ENCODE measurements around the gene C10orf53. TPM values are rescaled to one million over a fixed set of nuclear protein-coding genes. Genes with fewer than 3 reads are reported as not detected.

C10orf53 gene
- polyA plus RNA-seq, 1 of the 3 experiments (the other 2 are of a cell fraction): not detected

- H3K9me2 ChIP-seq: no peaks in the 10 kb centered on the region
- TF ChIP-seq YY1 (IDR thresholded peaks at IDR 0.05; ENCODE audit: low read depth): no peak
- no peak for TF ChIP-seq NFIC (IDR thresholded peaks at IDR 0.05; ENCODE audit: borderline replicate concordance)
- no peak for TF ChIP-seq JUND (IDR thresholded peaks at IDR 0.05)
- no peak for TF ChIP-seq GATA2 (CRISPR knock-in tag; IDR thresholded peaks at IDR 0.05)
- no peak for TF ChIP-seq USF1 (IDR thresholded peaks at IDR 0.05; ENCODE audit: borderline replicate concordance, low read depth)
- TF ChIP-seq RFX5 (IDR thresholded peaks at IDR 0.05; ENCODE audit: low read length): no peak
- TF ChIP-seq, protein P1, sequence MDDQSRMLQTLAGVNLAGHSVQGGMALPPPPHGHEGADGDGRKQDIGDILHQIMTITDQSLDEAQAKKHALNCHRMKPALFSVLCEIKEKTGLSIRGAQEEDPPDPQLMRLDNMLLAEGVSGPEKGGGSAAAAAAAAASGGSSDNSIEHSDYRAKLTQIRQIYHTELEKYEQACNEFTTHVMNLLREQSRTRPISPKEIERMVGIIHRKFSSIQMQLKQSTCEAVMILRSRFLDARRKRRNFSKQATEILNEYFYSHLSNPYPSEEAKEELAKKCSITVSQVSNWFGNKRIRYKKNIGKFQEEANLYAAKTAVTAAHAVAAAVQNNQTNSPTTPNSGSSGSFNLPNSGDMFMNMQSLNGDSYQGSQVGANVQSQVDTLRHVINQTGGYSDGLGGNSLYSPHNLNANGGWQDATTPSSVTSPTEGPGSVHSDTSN (IDR thresholded peaks at IDR 0.05): no peak
- no peak for TF ChIP-seq CHD2 (IDR thresholded peaks at IDR 0.05; ENCODE audit: low read length, partially characterized antibody)
- no peak for TF ChIP-seq FOXM1 (IDR thresholded peaks at IDR 0.05; ENCODE audit: low read depth)
- TF ChIP-seq MEF2A (IDR thresholded peaks at IDR 0.05; ENCODE audit: borderline replicate concordance, low read depth): no peak
- TF ChIP-seq ELF1 (IDR thresholded peaks at IDR 0.05): no peak
- no peak for TF ChIP-seq NRF1 (IDR thresholded peaks at IDR 0.05; ENCODE audit: low read depth, low read length)
- no peak for TF ChIP-seq EZH2phosphoT487 (IDR thresholded peaks at IDR 0.05; ENCODE audit: borderline replicate concordance, low read depth)
- TF ChIP-seq FOSL2 (IDR thresholded peaks at IDR 0.05; ENCODE audit: borderline replicate concordance, low read depth): no peak
- TF ChIP-seq FOXJ3 (CRISPR knock-in tag; IDR thresholded peaks at IDR 0.05): no peak
- TF ChIP-seq, protein P2, sequence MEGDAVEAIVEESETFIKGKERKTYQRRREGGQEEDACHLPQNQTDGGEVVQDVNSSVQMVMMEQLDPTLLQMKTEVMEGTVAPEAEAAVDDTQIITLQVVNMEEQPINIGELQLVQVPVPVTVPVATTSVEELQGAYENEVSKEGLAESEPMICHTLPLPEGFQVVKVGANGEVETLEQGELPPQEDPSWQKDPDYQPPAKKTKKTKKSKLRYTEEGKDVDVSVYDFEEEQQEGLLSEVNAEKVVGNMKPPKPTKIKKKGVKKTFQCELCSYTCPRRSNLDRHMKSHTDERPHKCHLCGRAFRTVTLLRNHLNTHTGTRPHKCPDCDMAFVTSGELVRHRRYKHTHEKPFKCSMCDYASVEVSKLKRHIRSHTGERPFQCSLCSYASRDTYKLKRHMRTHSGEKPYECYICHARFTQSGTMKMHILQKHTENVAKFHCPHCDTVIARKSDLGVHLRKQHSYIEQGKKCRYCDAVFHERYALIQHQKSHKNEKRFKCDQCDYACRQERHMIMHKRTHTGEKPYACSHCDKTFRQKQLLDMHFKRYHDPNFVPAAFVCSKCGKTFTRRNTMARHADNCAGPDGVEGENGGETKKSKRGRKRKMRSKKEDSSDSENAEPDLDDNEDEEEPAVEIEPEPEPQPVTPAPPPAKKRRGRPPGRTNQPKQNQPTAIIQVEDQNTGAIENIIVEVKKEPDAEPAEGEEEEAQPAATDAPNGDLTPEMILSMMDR (IDR thresholded peaks at IDR 0.05): no peak
- no peak for TF ChIP-seq POLR2AphosphoS5 (IDR thresholded peaks at IDR 0.05; ENCODE audit: low read depth, low read length)
- no peak for TF ChIP-seq ZBTB33 (IDR thresholded peaks at IDR 0.05; ENCODE audit: borderline replicate concordance, low read depth)
- TF ChIP-seq, protein P3, sequence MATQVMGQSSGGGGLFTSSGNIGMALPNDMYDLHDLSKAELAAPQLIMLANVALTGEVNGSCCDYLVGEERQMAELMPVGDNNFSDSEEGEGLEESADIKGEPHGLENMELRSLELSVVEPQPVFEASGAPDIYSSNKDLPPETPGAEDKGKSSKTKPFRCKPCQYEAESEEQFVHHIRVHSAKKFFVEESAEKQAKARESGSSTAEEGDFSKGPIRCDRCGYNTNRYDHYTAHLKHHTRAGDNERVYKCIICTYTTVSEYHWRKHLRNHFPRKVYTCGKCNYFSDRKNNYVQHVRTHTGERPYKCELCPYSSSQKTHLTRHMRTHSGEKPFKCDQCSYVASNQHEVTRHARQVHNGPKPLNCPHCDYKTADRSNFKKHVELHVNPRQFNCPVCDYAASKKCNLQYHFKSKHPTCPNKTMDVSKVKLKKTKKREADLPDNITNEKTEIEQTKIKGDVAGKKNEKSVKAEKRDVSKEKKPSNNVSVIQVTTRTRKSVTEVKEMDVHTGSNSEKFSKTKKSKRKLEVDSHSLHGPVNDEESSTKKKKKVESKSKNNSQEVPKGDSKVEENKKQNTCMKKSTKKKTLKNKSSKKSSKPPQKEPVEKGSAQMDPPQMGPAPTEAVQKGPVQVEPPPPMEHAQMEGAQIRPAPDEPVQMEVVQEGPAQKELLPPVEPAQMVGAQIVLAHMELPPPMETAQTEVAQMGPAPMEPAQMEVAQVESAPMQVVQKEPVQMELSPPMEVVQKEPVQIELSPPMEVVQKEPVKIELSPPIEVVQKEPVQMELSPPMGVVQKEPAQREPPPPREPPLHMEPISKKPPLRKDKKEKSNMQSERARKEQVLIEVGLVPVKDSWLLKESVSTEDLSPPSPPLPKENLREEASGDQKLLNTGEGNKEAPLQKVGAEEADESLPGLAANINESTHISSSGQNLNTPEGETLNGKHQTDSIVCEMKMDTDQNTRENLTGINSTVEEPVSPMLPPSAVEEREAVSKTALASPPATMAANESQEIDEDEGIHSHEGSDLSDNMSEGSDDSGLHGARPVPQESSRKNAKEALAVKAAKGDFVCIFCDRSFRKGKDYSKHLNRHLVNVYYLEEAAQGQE (IDR thresholded peaks at IDR 0.05; ENCODE audit: low read depth, low read length): no peak
- H3K4me2 ChIP-seq: no peak overlapping the region
- H3K79me2 ChIP-seq (ENCODE audit: insufficient read depth): no peaks in the 10 kb centered on the region
- POLR2A ChIA-PET: no interaction called here
- WGBS (ENCODE audit: low lambda C conversion rate): 40% methylated on average over 4 of the region's 4 CpGs
- H3F3A ChIP-seq (replicated peaks; ENCODE audit: insufficient read depth): no peaks in the 10 kb centered on the region
- no peak overlapping the region for H3K9ac ChIP-seq
- CTCF ChIA-PET: interaction anchor here (0.8 to 1.5 kb wide), 4 partner anchors 47 to 117 kb away, joined by 3 to 5 read pairs (median 4); no protein-coding TSS in a partner anchor
- no peaks in the 10 kb centered on the region for H3K9me3 ChIP-seq
- H3K36me3 ChIP-seq (replicated peaks in 1 of 2; ENCODE audit: control insufficient read depth in 1 of 2, insufficient read depth in 2 of 2, low read length in 1 of 2): no peaks in the 10 kb centered on the region
- DNase-seq: no peak
- no peak overlapping the region for H2AFZ ChIP-seq (ENCODE audit: low read depth)
- no peak overlapping the region for H3K4me3 ChIP-seq (ENCODE audit: low read depth in 2 of 2, low read length in 1 of 2)
- H3K27me3 ChIP-seq (ENCODE audit: insufficient read depth): no peaks in the 10 kb centered on the region; the same call in 1 of the 2 replicates
- no peaks in the 10 kb centered on the region for H4K20me1 ChIP-seq (ENCODE audit: insufficient read depth)
- peak overlapping the region in 1 of 2 experiments; percentile 91; a peak in 2 of 4 replicates for H3K27ac ChIP-seq (ENCODE audit: low read depth in 2 of 2, low read length in 1 of 2)
- peaks cover 0 to 53% of the 10 kb centered on the region in 2 experiments; a peak in 2 of 4 replicates for H3K4me1 ChIP-seq (ENCODE audit: control insufficient read depth in 1 of 2, insufficient read depth in 2 of 2, low read depth in 1 of 2, low read length in 1 of 2)
Observed at GRCh38 chr10:49664842-49665355, 14.6 kb upstream of the C10orf53 start.
